HPDE6-E6E7 (cell line): ENCODE measurements around the gene KCTD13.
A peak's percentile ranks its signal among the peaks of the same experiment; 100 is the strongest.
"Not testable (repeated sequence)": the region's sequence is repeated elsewhere in the genome, so short reads cannot be mapped to it uniquely, and the experiment has no call there.

Source experiments
- DNase-seq: peaks from one replicate; pipeline ENCODE4 v3.0.0; 2011; ENCODE audit warnings: missing footprints; ENCODE audit errors: extremely low spot score

The KCTD13 gene

DNA sequence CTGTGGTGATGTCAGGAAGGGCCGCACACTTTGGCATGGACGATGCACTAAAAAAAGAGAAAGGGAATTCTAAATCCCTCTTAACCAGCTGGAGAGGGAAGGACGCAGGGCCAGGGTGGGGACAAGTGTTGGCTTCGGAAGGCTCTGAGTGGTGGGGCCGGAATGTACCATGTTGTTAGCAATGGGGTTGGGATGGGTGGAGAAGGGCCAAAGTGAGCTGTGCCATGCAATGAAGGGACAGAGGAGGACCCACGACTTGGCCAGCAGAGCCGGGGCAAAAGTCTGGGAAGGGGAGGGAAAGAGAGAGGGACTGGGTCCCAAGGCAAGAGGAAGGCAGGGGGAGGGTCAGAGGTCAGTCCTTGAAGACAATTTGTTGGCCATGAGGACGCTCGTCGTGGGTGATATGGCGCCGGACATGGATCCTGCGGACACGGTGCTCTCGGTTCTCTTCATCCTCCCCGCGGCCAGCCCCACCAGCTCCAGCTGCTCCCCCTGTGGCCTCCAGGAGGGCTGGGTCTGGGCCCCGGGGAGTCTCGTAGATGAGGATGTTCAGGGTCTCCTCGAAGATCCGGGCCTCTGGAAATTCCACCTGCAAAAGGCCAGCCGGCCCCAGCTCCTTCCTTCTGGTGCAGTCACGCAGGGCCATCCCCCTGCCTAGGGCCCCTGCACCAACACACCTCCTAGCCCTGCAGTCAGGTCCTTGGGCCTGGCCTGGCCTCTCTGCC is 19.3 kb downstream of the KCTD13 start:
- no peak for DNase-seq

DNA sequence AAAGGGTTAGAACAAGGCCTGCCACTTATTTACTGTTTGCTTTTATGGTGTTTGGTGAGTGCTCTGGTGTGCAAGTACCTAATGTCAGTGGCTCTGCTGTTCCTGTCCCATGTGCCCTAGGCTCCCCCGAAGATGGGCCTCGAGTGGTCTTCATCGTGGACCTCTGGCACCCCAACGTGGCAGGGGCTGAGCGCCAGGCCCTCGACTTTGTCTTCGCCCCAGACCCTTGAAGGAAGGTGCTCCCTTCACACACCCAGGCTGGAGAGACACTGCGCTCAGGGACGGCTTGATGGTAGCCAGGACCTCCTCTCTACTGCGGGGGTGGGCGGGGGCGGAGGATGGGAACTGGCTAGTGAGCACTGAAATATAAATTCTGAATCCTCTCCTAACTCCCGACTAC is 20.4 kb downstream of the KCTD13 start:
- no peak for DNase-seq

GRCh38 chr16:29904947-29905346 is 21.1 kb downstream of the KCTD13 start:
- no peak for DNase-seq

DNA sequence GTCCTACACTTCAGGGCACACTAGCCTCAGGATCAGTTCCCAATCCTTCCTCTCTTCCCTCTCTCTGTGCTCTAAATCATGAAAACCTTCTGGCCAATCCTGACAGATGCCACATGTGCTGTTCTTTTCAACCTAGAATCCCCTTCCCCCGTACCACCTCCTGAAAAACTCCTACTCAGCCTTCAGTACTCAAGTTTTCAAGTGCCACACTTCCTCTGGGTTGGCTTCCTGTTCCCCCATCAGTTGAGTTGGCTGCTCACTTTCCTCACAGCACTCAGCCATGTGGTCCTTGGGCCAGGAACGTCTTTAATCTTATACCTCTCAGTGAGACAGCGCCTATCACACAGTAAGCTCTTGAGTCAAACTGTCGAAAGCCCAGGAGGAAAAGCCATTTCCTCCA is 22.4 kb downstream of the KCTD13 start:
- DNase-seq: no peak

DNA sequence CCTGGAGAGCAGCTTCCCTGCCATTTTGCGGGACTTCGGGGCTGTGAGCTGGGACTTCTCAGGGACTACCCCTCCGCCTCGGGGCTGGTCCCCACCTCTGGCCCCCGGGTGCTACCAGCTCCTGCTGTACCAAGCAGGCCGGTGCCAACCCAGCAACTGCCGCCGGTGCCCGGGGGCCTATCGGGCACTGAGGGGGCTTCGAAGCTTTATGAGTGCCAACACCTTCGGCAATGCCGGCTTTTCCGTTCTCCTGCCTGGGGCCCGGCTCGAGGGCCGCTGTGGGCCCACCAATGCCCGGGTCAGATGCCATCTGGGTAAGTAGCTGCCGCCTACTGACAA is 24.4 kb downstream of the KCTD13 start:
- no peak for DNase-seq

- no peak for DNase-seq
Measured at GRCh38 chr16:29900888-29901606, 25.0 kb downstream of the KCTD13 start.

GRCh38 chr16:29900102-29900887 is 25.7 kb downstream of the KCTD13 start, which contains the start of gene ASPHD1:
Gene ASPHD1, plus strand, starts transcription at chr16:29900488. Its CDS starts 484 bp downstream, at chr16:29900972.
- peak; percentile 76 for DNase-seq

DNA sequence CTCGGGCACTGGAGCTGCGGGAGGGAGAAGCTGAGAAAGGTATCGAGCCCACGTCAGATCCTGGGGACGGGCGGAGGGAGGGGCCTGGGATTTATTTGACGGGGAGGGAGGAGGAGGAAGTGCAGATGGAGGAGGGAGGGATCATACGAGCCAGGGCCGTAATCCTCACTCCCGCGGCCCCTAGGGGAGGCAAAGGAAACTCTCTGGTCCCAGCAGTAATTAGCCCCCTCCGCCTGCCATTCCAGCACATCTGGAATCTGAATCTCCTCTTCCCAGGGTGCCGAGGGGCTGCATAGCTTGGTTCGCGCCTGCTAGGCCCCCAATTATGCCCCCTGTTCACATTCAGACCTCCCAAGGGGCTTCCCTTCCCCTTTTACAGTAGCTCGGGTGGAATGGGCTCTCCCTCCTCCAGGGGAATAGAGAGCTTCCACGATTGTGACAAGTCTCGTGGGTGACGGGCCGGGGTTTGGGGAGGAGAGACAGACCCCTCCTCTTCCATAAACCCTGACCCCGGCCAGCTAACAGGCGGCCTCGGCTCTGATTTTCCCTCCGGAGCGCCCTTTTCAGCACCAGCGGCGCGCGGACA is 26.4 kb downstream of the KCTD13 start, which contains the start of gene SEZ6L2:
SEZ6L2 (minus strand) TSS at position 35 of the 586 bp plus-strand sequence. CDS start 531 bp downstream, outside the sequence.
- peak; percentile 97 for DNase-seq

DNA sequence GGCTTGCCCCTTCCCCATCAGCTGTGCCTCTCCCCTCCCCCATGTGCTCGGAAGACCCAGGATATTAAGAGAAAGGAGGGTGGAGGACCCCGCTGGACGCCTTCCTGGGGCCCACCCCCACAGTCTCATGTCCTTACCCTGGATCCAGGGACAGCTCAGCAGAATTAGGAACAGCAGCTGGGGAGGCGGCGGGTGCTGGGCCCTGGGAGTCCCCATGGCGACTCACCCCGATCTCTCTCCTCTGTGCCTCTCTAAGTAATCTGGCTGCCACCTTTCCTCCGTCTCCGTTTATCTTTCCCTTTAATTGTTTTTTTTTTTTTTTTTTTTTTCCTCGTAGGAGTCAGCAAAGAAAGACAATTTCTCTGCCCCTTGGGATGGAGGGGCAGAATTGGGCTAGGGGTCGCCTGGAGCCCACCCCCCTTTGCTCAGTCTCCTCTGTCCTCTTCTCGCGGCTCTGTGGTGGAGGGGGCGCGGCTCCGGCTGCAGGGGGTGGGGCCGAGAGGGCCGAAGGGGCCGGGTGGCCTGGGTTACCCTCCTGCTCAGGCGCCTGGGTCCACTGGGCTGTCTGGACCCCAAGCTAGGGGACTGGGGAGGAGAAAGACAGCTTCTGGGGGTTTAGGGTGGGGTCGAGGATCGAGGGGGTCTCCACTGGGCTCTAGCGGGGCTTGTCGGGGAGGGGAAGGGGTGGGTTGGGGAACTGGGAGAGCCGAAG is 27.1 kb downstream of the KCTD13 start:
- peak; percentile 71 for DNase-seq

GRCh38 chr16:29898135-29898803 is 27.8 kb downstream of the KCTD13 start:
- DNase-seq: no peak

GRCh38 chr16:29897333-29897732 is 28.7 kb downstream of the KCTD13 start:
- no peak for DNase-seq

DNA sequence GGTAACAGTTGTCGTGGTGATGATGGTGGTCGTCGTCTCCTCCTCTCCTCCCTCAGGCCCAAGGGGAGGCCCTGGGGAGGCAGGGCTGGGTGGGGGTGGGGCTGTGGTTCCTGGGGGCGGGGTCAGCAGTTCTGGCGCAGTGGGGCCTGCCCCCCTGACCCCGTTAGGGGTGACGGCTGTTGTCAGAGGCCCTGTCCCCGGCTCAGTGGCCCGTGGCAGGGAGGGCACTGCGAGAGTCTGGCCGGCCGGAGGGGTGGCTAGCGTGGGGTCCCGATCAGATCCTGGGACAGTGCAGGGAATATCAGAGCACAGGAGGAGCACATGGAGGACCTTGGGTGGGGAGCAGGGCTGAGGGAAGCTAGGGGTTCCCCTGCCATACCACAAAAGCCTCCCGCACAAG is 29.2 kb downstream of the KCTD13 start:
- DNase-seq: no peak

- DNase-seq: no peak
Measured at GRCh38 chr16:29894352-29894751, 31.7 kb downstream of the KCTD13 start.

- no peak for DNase-seq
Measured at GRCh38 chr16:29893553-29893952, 32.5 kb downstream of the KCTD13 start.

DNA sequence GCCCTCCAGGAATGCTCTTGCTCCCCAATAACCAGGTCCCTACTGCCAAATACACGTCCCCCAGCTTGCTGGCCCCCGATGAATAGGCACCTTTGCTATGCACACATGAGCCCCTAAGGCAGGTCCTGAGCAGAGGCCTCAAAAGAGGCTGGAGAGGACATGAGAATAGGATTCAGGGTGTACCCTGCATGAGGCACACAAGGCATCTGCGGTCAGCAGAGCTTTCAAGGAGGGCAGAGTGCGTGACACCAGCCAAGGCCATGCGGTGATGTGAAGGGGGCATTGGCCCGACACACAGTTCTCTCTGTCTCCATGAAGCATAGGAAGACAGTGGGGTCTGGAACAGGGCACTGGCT is 33.6 kb downstream of the KCTD13 start:
- no peak for DNase-seq

GRCh38 chr16:29891525-29892457 is 34.2 kb downstream of the KCTD13 start:
- DNase-seq: no peak

- DNase-seq: not testable (repeated sequence)
Measured at GRCh38 chr16:29889372-29889771, 36.7 kb downstream of the KCTD13 start.

DNA sequence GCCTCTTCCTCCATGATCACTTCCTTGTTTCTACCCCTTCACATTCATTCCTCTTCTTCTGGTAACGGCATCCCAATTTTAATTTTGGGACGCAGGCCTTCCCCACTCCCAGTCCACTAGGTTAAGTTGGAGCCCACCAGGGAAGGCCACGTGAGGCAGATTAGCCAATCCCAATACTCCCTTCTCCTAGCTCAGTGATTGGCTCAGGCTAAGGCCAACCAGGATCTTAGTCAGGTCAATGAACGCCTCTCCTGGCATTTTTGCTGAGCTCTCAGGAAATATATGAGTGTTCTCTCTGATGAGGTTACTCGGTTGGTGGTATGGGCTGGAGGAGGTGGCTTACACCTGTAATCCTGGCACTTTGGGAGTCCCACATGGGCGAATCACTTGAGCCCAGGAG is 42.0 kb downstream of the KCTD13 start:
- no peak for DNase-seq

GRCh38 chr16:29881050-29881449 is 45.0 kb downstream of the KCTD13 start:
- no peak for DNase-seq

DNA sequence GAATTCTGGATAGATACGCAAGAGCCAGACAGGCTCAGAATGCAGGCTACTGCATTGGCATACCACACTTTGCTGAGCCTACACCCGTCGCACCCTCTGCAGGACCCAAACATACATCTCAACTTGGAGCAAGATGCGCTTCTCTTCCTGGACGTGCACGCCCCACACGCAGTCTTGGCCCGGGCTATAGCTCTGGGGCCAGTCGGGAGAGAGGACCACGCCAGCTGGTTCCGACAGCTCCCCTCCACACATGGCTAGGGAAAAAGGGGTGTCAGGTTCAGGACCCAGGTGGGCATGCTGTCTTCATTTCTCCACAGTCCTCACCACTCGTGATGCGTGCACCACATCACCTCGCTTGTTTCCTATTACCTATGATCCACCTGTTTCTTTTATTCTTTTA is 47.9 kb downstream of the KCTD13 start:
- DNase-seq: no peak
